Astrocyte of the cerebellum (primary cell): ENCODE results near the gene PPL.

Experiments used
- DNase-seq: peaks from one replicate; pipeline ENCODE4 v3.0.0-alpha.2; 2011; ENCODE audit warnings: low read depth
- H3K4me3 ChIP-seq: 2 replicates; pipeline ENCODE4 v1.5.1; 2011; ENCODE audit warnings: mild to moderate bottlenecking, low read depth, low read length, moderate library complexity
- CTCF ChIP-seq: IDR thresholded peaks from 2 replicates; pipeline ENCODE4 v1.5.1; 2012; ENCODE audit warnings: low read length, low read depth, moderate library complexity, mild to moderate bottlenecking; ENCODE audit errors: missing control alignments
- in situ Hi-C: cut with HindIII; loops from 2 replicates; pipeline ENCODE4 v1.10.0; 2017; ENCODE audit warnings: low sequenced_read_pairs

The PPL gene

GRCh38 chr16:4936991-4937781 lies at the start of gene PPL:
Gene PPL, minus strand, starts transcription at chr16:4937148. Its CDS starts 103 bp downstream, at chr16:4937045.
- no peak for DNase-seq
- in situ Hi-C loops: no loop called here
- peak within 1 kb of the TSS; percentile 53 for H3K4me3 ChIP-seq
- TF ChIP-seq CTCF: no peak

GRCh38 chr16:4984174-4984990 lies 47.4 kb upstream of the PPL start:
- in situ Hi-C loops: no loop called here
- TF ChIP-seq CTCF: no peak

GRCh38 chr16:4982056-4982867 lies 45.3 kb upstream of the PPL start:
- no peak overlapping the region for H3K4me3 ChIP-seq
- TF ChIP-seq CTCF: no peak
- no peak for DNase-seq
- in situ Hi-C loops: no loop called here

More at GRCh38 chr16:4984174-4984990, 47.4 kb upstream of the PPL start:
- DNase-seq: no peak
- no peak overlapping the region for H3K4me3 ChIP-seq

GRCh38 chr16:4981473-4981872 lies 44.5 kb upstream of the PPL start:
- no peak for TF ChIP-seq CTCF
- H3K4me3 ChIP-seq: no peak overlapping the region
- in situ Hi-C loops: no loop called here
- DNase-seq: no peak

GRCh38 chr16:4980691-4981090 lies 43.7 kb upstream of the PPL start:
- DNase-seq: no peak
- TF ChIP-seq CTCF: no peak
- no peak overlapping the region for H3K4me3 ChIP-seq
- in situ Hi-C loops: no loop called here
